ENCODE data around the gene ACOX2. TPM values are rescaled to one million over a fixed set of nuclear protein-coding genes. Genes with fewer than 3 reads are reported as not detected.
A peak's percentile ranks its signal among the peaks of the same experiment; 100 is the strongest.

ACOX2 gene
- polyA plus RNA-seq (2013, experiment 1 of 2; ENCODE audit: insufficient read length), result 4.5 TPM
- 5.3 TPM for polyA plus RNA-seq (2013, experiment 2 of 2; ENCODE audit: insufficient read length)

- DNase-seq, result peak; percentile 46
Observed at GRCh38 chr3:58536501-58537411, at the start of gene ACOX2. ACOX2 (minus strand) TSS chr3:58537190; CDS start chr3:58535106, 2,084 bp downstream.

DNA sequence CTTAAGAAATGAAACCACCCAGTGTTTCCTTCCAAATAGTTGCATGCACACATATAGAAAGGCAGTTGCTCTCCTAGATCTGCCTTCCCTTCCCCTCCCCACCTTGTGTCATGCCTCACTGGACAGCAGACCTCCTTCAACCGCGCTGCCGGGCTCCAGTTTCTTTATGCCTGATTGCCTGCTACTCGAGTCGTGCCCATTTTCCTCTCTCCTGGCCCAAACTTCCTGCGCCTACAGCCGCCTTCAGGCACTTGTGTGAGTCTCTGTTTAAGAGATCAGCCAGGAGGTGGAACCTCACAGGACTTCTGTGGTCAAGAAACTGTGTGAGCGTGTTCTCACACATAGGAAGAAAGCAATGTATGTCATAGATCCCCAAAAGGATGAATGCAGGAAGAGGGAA is 49.0 kb upstream of the ACOX2 start:
- DNase-seq, result no peak

- peak; percentile 64 for DNase-seq
Observed at GRCh38 chr3:58585005-58585786, 48.2 kb upstream of the ACOX2 start.

GRCh38 chr3:58584690-58585004 is 47.7 kb upstream of the ACOX2 start:
- no peak for DNase-seq

GRCh38 chr3:58581328-58582091 is 44.5 kb upstream of the ACOX2 start:
- DNase-seq, result no peak

GRCh38 chr3:58580826-58581327 is 43.9 kb upstream of the ACOX2 start:
- no peak for DNase-seq

DNA sequence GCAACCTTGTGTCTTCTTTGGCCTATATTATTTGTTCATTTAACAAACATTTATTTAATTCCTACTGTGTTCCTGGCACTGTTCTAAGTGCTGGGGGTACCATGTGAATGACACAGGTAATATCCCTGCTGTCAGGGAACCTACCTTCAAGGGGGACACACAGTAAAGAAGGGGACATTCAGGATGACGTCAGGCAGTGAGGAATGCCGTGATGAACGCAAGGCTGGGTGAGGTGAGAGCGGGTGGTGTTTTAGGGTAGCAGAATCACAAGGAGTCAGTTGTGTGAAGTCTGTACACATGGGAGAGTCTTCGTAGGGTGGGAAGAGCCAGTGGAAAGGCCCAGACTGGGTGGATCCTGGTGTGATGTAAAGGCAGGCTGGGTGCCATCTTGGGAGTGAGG is 41.9 kb upstream of the ACOX2 start:
- DNase-seq, result no peak

DNA sequence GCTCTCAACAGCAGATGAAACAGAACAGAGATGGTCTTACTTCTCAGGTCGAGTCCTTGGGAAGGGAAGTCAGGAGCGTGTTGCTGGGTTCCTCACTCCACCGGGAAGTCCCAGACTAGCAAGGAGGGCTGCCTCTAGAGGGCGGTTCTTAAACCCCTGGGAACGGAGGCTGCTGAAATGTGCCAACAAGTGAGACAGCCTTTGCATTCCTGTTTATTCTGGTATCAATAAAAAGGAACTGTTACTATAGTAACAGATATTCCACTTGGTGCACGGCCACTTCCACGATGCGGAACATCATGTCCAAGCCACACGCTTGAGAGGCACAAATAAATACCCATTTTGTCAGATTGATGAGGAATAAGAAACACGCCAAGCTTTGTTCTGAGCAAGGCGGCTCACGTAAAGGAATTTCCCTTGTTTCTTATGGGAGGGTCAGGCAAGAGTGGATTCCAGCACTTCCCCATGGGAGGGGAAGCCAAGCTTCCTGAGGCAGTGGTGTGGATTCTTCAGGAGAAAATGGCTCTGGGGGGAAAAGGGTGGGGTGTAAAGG is 40.4 kb upstream of the ACOX2 start, which contains the start of gene FAM107A:
Gene FAM107A (minus strand): TSS at position 123 of the 553 bp plus-strand sequence. CDS start 7,531 bp downstream, outside the sequence.
- peak; percentile 61 for DNase-seq

- no peak for DNase-seq
Observed at GRCh38 chr3:58576716-58577115, 39.7 kb upstream of the ACOX2 start.

DNA sequence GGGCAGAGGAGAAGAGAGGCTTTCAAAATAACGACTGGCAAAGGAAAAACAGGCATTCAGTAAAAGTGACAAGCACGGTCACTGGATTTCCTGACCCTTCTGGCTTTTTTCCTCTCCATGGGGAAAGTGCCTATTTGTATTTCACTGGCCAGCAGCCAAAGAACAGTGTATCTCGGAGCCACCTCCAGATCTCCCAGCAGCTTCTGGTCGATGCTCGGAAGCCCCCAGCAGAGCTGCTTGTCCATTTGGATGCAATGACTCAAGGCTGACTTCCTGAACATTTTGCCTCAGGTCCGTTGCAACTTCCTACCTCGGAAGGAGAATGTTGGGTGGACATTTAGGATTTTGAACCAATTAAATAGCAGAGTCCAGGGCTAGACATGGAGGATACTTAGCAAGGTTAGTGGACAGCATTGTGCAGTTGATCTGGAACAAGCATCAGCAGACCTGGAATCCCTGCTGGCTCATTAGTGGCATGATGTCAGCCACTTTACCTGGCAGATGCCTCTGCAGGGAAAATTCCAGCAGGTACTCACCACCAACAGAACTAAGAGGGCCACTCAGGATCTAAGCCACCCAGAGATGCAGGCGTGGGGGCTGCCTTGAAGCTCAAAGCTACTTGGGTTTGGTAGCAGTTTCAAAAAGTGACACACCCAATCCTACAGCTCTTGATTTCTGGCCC is 39.1 kb upstream of the ACOX2 start:
- DNase-seq, result no peak

DNA sequence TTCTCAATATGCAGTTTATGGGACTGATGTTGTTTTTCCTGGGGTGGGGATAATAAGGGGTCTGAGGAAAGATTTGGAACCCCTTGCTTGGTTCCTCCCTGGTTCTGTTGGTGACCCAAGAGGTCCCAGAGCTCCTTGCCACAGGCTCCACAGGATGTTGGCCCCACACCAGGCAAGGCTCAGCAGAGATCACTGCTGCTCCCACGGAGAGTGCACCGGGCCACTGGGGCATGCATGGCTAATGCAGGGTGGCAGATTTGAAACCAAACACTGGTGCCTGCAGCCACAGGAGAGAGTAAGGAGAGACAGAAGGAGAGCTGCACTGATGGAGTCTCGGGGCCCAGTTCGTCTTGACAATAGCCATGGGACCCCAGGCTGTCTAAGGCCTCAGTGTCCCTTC is 37.7 kb upstream of the ACOX2 start:
- DNase-seq, result no peak

- DNase-seq, result no peak
Observed at GRCh38 chr3:58574106-58574505, 37.1 kb upstream of the ACOX2 start.

- peak; percentile 19 for DNase-seq
Observed at GRCh38 chr3:58573640-58574039, 36.6 kb upstream of the ACOX2 start.

DNA sequence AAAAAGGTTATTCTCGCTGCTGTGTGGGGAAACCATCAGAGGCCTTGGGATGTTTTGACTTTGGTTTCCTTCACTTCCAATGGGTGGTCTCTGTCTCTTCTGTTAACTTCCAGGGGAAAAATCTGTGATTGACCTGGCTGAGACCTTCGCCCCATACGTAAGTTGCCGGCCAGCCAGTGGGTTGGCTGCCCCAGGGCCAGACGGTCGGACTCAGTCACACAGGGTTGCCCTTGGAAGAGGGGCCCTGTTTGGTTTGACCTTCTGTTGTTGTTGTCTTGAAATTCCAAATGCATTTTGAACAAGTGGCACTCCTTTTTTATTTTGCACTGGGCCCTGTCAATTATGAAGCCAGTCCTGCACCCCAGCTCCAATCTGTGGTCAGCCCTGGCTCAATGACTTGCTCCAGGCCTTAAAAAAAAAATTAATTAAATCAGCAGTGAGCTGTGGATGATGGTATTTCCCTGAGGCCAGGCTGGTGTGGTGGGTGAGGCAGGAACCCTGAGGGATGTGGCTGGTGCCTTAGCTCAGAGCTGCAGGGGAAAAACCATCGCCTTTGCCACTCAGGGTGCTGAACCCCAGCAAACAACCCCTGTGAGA is 35.7 kb upstream of the ACOX2 start:
- DNase-seq, result no peak

- no peak for DNase-seq
Observed at GRCh38 chr3:58572013-58572633, 35.1 kb upstream of the ACOX2 start.

GRCh38 chr3:58570851-58571250 is 33.9 kb upstream of the ACOX2 start:
- no peak for DNase-seq

GRCh38 chr3:58569287-58570001 is 32.5 kb upstream of the ACOX2 start:
- no peak for DNase-seq

- peak; percentile 66 for DNase-seq
Observed at GRCh38 chr3:58568572-58569286, 31.7 kb upstream of the ACOX2 start.

GRCh38 chr3:58567251-58567515 is 30.2 kb upstream of the ACOX2 start:
- no peak for DNase-seq

All from fibroblast of skin of scalp (primary cell).